ENCODE data around the gene TFR2. TPM values are rescaled to one million over a fixed set of nuclear protein-coding genes. Genes with fewer than 3 reads are reported as not detected.

The TFR2 gene
- total and polyA plus RNA-seq, 11 donors: 0.08 to 0.59 (median 0.40) TPM; not detected in 5

DNA sequence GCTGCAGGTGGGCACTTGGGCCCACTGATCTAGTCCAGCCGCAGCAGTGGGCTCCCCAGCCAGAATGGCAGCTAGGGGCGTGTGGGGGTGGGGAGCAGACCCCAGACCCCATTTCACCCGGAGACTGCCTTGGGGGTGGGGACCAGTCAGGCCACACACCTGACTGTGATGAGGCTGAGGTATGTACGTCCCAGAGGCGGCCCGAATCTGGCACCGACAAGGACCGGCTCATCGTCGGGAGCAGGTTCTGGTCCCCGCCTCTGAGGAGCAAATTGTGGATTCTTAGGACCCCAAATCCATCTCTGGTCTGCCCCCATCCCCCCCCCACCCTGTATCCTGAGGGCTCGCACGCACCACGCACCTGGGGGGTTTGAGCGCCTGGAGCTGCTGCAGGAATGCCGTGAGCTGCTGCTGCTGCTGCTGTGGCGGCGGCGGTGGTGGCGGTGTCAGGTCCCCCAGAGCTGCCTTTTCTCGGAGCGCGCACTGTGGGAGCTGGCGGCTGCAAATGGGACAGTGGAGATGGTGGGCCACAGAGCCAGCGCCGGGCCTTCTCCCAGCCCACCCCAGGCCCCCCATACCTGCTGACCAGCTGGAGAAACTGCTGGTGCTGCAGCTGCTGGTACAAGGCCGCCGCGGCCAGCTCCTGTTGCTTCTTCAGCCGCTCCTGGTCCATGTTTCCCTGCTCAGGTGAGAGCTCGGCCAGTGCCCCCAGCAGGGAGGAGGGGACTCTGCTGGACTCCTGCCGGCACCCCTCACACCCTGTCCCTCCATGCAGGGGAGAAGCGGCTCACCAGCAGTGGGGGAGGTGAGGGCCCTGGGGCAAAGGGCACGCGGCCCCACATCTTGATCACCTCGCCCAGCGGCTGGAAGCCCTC is 42.5 kb upstream of the TFR2 start:
- Histone ChIP-seq H3K4me1 (peaks cover 0 to 26% (median 12%) of the 10 kb centered on the region in 12 donors), H3K27me3 (no peaks in the 10 kb centered on the region), H3K9me3 (no peaks in the 10 kb centered on the region), H3K36me3 (peaks cover 3 to 97% (median 93%) of the 10 kb centered on the region in 9 donors), H3K27ac (no peak overlapping the region), H3K4me3 (no peak overlapping the region)
- peak in 1 of 5 donors; percentile 64 for DNase-seq
- intact Hi-C loops (cut with DNase I): loop anchor here in 1 of 10 donors (5.0 kb wide), 1 partner anchor 212 kb away; no protein-coding TSS in a partner anchor
- WGBS, 4 donors: 89 to 94% (median 93%) methylated on average over 14 to 37 of the region's 37 CpGs
- no peak for ATAC-seq
- no peak for TF ChIP-seq POLR2A (IDR thresholded peaks at IDR 0.05)
- TF ChIP-seq, protein P1, sequence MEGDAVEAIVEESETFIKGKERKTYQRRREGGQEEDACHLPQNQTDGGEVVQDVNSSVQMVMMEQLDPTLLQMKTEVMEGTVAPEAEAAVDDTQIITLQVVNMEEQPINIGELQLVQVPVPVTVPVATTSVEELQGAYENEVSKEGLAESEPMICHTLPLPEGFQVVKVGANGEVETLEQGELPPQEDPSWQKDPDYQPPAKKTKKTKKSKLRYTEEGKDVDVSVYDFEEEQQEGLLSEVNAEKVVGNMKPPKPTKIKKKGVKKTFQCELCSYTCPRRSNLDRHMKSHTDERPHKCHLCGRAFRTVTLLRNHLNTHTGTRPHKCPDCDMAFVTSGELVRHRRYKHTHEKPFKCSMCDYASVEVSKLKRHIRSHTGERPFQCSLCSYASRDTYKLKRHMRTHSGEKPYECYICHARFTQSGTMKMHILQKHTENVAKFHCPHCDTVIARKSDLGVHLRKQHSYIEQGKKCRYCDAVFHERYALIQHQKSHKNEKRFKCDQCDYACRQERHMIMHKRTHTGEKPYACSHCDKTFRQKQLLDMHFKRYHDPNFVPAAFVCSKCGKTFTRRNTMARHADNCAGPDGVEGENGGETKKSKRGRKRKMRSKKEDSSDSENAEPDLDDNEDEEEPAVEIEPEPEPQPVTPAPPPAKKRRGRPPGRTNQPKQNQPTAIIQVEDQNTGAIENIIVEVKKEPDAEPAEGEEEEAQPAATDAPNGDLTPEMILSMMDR (IDR thresholded peaks at IDR 0.05): no peak

DNA sequence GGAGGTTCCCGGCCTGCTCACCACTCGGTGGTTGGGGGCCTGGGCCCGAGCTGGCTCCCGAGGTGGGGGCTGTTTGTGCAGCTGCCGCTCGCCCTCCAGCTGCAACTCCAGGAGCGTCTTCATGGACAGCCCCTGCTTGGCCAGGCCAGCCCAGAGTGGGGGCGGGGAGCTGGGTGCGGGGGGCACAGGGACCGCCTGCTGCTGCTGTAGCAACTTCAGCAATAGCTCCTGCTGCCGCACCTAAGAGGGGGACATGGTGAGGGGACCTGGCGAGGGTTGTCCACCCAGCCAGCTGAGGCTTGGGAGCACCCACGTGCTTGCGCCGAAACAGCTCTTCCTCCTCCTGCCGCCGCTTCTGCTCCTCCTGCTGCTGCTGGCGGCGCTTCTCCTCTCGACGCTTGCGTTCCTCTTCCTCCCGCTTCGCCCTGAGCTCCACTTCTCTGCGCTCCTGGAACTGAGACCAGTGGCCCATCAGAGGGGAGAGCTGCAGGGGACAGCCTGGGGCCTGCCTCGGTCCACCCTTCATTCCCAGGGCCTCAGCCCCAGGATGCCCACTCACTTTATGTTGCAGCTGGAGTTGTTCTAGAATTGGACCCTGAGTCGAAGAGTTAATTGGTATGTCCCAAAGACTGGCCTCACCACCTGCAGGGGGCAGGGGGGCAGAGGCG is 41.8 kb upstream of the TFR2 start:
- Histone ChIP-seq H3K27me3 (no peaks in the 10 kb centered on the region), H3K36me3 (peaks cover 3 to 98% (median 95%) of the 10 kb centered on the region in 9 donors), H3K4me3 (no peak overlapping the region), H3K27ac (no peak overlapping the region), H3K4me1 (peaks cover 0 to 21% (median 8%) of the 10 kb centered on the region in 12 donors), H3K9me3 (no peaks in the 10 kb centered on the region)
- ATAC-seq (no peak), DNase-seq (peak in 1 of 5 donors; percentile 57)
- intact Hi-C loops (cut with DNase I): loop anchor here in 1 of 10 donors (5.0 kb wide), 1 partner anchor 211 kb away; no protein-coding TSS in a partner anchor
- no peak for TF ChIP-seq POLR2A (IDR thresholded peaks at IDR 0.05)
- TF ChIP-seq, protein P1 (IDR thresholded peaks at IDR 0.05): no peak
- 86 to 90% (median 89%) methylated on average over 22 to 28 of the region's 28 CpGs for WGBS, 4 donors

DNA sequence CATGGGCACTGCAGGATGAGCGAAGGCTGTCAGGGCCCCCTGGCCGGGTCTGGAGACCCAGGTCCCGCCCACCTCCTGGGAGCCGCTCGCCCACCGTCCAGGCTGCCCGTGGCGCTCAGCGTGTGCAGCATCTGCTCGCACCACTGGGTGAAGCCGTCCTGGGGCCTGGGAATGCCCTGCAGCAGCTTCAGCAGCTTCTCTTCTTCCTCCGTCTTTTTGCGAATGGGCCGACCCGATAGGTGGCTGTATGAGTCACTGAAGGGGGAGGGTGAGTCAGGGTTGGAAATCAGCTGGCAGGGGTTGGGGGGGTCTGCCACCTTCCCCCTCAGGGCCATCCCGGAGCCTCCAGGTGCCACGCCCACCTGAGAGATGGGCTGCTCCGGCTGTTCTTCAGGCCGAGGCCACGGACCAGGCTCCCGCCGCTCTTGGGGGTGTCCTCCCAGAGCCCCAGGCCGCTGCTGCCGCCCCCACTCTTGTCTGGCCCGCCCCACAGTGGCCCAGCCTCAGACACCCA is 40.9 kb upstream of the TFR2 start:
- H3K4me3 ChIP-seq: no peak overlapping the region
- DNase-seq: peak in 1 of 5 donors; percentile 64
- WGBS, 4 donors: 77 to 85% (median 83%) methylated on average over 5 to 25 of the region's 25 CpGs
- peaks cover 3 to 98% (median 95%) of the 10 kb centered on the region in 9 donors for H3K36me3 ChIP-seq
- no peaks in the 10 kb centered on the region for H3K27me3 ChIP-seq
- TF ChIP-seq, protein P1 (IDR thresholded peaks at IDR 0.05): no peak
- no peak for TF ChIP-seq POLR2A (IDR thresholded peaks at IDR 0.05)
- H3K9me3 ChIP-seq: no peaks in the 10 kb centered on the region
- H3K4me1 ChIP-seq: peaks cover 0 to 28% (median 8%) of the 10 kb centered on the region in 12 donors
- H3K27ac ChIP-seq: no peak overlapping the region
- no peak for ATAC-seq
- intact Hi-C loops (cut with DNase I): loop anchor here in 1 of 10 donors (5.0 kb wide), 1 partner anchor 210 kb away; no protein-coding TSS in a partner anchor

Measured in heart left ventricle (tissue), 16 donors.